Measurements from ENCODE around the gene SPPL3. TPM values are rescaled to one million over a fixed set of nuclear protein-coding genes. Genes with fewer than 3 reads are reported as not detected.
"Not testable (repeated sequence)": the region's sequence is repeated elsewhere in the genome, so short reads cannot be mapped to it uniquely, and the experiment has no call there.

SPPL3 gene
- total RNA-seq, 1 donor from 2014 or later: 29.6 TPM

DNA sequence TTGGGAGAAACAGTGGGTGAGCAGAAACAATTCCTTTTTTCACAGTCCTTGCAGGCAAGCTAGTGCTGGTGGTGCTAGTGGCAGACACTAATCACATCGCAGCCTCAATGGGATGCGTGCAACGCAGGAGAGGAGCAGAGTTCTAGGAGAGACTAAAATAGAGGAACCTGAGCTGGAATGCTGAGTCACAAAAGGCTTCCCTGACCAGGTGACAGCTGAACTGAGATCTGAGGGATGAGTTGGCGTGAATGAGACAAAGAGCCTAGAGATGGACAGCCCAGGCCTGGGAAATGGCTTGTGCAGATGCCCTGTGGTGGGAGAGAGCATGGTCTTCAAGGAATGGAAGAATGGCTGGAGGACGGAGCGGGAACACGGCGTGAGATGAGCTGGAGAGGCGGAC, 152.8 kb downstream of the SPPL3 start:
- no peak for DNase-seq (ENCODE audit: low spot score)

DNA sequence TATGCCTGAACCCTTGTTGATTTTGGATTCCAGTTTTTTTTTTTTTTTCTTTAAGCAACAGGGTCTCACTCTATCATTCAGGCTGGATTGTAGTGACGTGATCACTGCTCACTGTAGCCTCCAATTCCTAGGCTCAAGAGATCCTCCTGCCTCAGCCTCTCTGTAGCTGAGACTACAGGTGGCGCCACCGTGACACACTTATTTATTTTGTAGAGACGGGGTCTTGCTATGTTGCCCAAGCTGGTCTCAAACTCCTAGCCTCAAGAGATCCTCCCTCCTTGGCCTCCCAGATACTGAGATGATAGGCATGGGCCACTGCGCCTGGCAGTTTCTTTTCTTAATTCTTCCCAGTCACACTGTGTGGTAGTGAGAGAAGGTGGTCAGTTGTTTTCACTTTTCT, 153.4 kb downstream of the SPPL3 start:
- no peak for DNase-seq (ENCODE audit: low spot score)

GRCh38 chr12:120749256-120749655, 154.9 kb downstream of the SPPL3 start:
- DNase-seq (ENCODE audit: low spot score): no peak

DNA sequence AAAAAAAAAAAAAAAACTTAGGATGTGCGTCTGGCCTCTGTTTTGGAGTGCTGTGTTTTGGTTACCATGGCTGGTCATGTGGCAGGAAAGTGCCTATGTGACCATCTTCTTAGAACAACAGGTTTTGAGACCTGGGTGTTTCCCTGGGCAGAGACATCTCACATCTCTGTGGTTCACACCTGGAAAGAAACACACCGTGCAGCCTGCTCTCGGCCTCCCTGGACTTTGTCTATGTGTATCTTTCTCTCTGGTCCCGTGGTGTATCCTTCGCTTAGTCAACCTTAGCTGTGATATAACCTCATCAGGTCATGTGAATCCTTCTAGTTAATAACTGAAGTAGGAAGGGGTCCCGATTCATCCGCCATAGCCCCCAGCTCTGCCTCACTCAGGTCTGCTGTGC, 155.9 kb downstream of the SPPL3 start:
- no peak for DNase-seq (ENCODE audit: low spot score)

DNA sequence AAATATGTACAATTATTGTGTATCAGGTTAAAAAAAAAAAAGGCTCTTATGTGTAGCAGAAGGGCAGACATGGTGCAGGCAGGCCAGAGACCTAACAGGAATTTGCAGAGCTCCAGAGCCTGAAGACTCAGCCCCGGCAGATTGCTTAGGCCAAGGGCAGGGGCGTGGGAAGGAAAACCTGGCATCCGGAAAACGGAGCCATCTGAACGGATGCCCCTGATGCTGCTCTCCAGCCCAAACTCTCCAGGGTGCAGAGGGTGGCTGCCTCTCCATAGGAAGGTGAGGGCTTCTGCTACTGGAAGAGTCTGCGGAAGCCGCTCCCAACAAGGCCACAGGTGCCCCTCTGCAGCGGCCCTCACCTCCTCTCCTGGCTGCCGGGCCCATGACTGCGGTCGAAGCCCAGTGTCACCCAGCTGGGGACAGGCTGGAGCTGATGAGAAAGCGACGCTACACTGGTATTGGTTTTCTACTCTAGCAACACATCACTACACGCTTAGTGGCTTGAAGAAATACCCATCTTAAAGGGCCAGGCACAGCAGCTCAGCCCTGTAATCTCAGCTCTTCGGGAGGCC, 159.2 kb downstream of the SPPL3 start:
- DNase-seq (ENCODE audit: low spot score): no peak

GRCh38 chr12:120741476-120742421, 162.4 kb downstream of the SPPL3 start:
- DNase-seq (ENCODE audit: low spot score): no peak

DNA sequence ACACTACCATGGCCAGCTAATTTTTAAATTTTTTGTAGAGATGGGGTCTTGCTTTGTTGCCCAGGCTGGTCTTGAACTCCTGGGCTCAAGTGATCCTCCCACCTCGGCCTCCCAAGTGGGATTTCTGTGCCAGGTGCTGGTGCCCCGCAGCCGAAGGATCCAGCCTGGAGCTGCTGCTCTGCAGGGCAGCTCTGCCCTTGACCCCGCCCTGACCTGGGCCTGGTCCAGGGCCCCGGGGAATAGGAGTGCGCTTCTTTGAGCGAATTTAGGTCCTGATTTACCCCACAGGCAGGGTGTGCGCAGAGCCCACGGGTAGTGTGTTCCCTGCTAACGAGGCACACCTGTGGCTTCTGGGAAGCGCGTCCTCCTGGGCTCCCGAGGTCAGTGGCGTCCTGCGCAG, 163.3 kb downstream of the SPPL3 start:
- no peak for DNase-seq (ENCODE audit: low spot score)

DNA sequence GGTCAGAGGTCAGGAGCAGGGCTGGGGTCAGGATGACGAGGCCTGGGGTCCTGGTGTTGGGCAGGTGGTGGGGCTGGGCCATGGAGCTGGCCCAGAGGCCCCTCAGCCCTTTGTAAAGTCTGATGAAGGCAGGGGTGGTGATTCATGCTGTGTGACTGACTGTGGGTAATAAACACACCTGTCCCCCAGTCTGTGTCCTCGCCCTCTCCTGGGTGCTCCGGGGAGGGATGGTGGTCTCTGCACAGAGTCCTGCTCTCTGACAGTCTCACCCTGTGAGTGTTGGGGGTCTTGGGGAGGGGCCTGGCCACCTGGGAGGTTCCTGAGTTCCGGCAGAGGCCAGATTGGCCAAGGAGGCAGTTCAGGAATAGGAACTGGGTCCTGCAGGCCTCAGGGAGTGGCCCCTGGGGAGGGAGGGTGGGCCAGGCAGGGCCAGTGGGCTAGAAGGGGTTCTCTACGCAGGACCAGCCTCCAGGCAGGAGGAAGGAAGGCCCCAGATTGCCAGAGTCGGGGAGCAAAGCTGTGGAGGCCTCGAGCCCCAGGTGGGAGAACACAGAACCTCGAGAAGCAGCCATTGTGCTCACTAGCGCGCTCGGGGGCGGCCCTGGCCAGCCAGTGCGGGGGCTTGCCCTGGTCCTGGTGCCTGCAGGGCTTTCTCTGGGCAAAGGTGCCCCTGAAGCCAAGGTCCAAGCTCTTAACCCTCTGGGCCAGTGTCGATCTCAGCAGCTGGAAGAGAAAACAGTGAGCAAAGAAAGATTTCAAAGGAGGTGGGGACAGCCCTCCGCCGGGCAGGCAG, 164.1 kb downstream of the SPPL3 start:
- no peak for DNase-seq (ENCODE audit: low spot score)

DNA sequence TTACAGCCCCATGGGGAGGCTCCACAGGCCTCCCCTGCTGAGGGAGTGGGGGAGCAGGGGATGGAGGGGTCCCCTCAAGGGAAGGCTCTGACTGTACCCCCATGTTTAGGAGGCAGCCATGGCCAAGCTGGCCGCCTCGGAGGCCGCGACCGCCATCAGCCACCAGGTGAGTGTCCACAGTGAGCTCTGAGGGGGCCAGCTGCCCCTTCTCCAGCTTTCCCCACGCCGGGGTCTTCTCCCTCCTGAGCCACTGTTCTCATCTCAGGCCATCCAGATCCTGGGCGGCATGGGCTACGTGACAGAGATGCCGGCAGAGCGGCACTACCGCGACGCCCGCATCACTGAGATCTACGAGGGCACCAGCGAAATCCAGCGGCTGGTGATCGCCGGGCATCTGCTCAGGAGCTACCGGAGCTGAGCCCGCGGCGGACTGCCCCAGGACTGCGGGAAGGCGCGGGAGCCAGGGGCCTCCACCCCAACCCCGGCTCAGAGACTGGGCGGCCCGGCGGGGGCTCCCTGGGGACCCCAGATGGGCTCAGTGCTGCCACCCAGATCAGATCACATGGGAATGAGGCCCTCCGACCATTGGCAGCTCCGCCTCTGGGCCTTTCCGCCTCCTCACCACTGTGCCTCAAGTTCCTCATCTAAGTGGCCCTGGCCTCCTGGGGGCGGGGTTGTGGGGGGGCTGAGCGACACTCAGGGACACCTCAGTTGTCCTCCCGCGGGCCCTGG, 165.0 kb downstream of the SPPL3 start:
- DNase-seq (ENCODE audit: low spot score): no peak

GRCh38 chr12:120738252-120739030, 165.7 kb downstream of the SPPL3 start:
- no peak for DNase-seq (ENCODE audit: low spot score)

- DNase-seq (ENCODE audit: low spot score): no peak
Measured at GRCh38 chr12:120737557-120738251, 166.5 kb downstream of the SPPL3 start.

DNA sequence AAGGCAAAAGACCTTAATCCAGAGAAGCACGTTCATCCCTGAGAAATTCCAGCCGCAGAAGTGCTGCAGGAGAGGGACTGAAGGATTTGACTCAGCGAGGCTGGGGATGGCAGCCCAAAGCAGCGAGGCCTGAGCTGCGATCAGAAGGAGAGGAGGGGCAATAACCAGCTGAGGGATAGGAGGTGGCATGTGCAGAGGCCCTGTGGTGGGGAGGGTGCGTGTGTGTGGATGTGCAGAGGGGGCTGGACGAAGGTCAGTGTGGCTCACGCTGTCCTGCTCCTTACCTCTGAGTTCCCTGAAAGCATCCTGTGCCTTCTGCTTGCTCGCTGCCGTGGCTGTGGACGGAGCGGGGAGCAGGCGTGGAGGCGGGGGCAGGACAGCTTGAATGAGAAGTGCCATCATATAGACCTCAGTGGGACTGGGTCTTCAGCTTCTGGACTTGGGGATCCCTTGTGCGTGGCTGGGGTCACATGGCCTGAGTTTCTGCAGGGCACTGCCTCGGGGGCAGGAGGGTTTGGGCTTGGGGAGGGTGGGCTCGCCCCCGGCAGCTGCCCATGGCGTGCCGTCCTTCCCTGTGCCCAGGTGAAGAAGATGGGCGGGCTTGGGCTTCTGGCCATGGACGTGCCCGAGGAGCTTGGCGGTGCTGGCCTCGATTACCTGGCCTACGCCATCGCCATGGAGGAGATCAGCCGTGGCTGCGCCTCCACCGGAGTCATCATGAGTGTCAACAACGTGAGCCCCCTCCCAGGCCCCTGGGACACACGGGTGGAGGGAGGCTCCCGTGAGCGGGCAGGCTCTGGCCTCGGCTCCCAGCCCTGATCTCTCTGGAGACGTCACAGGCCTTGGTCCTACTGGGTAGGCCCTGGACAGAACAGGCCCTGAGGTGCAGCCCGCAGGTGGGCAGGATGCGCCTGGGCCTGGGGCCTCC, 167.5 kb downstream of the SPPL3 start:
- DNase-seq (ENCODE audit: low spot score): no peak

DNA sequence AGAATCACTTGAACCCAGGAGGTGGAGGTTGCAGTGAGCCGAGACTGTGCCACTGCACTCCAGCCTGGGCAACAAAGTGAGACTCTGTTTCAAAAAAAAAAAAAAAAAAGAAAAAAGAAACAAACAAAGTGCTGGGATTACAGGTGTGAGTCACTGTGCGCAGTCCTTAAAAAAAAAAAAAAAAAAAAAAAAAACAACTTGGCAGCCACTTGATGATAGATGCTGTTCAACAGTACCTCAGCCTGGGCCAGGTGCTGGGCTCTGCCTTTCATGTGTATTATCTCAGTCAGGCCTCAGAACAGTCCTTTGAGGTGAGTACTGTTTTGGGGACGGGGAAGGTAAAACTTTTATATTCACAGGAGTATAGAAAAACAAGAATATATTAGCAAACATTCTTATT, 169.0 kb downstream of the SPPL3 start:
- no peak for DNase-seq (ENCODE audit: low spot score)

DNA sequence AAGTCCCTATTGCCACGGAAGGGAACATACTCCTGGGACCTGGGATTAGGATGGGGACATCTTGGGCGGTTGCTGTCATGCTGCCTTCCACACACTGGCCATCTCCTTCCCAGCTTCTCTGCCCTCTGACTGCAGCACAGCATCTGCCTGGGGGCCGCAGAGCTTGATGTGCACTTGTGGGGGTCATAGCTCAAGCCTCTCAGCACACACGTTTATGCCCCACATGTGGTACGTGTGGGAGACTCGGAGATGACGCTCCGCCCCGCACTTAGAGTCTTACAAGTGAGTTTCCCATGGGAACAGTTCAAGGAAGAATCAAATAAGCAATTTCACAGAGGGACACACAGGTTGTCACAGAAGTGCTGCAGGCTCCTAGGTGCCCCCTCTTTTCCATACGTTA, 169.9 kb downstream of the SPPL3 start:
- DNase-seq (ENCODE audit: low spot score): no peak

- no peak for DNase-seq (ENCODE audit: low spot score)
Measured at GRCh38 chr12:120733574-120733973, 170.6 kb downstream of the SPPL3 start.

DNA sequence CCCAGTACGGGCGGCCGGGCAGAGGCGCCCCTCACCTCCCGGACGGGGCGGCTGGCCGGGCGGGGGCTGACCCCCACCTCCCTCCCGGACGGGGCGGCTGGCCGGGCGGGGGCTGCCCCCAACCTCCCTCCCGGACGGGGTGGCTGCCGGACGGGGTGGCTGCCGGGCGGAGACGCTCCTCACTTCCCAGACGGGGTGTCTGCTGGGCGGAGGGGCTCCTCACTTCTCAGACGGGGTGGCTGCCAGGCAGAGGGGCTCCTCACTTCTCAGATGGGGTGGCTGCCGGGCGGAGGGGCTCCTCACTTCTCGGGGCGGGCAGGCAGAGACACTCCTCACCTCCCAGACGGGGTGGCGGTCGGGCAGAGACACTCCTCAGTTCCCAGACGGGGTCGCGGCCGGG, 172.0 kb downstream of the SPPL3 start:
- not testable (repeated sequence) for DNase-seq (ENCODE audit: low spot score)

- no peak for DNase-seq (ENCODE audit: low spot score)
Measured at GRCh38 chr12:120726961-120727360, 177.2 kb downstream of the SPPL3 start.

GRCh38 chr12:120726510-120726793, 177.7 kb downstream of the SPPL3 start:
- no peak for DNase-seq (ENCODE audit: low spot score)
